Gastroesophageal sphincter (tissue), 3 donors: ENCODE results near the gene OR1D5.

Experiments
- POLR2AphosphoS5 ChIP-seq: sonication (generic); formaldehyde crosslinking; IDR thresholded peaks from one replicate; pipeline ENCODE4 v1.6.1; 2017; ENCODE audit warnings: antibody characterized with exemption
- TF ChIP-seq, protein P1 (sequence below), 4 experiments: fragments of 200-600 bp in 2 of 4; fragments of 450-650 bp in 2 of 4; sonication (generic) in 1 of 4; IDR thresholded peaks; one replicate each; pipeline ENCODE4 v1.5.1; 2017 to 2019; ENCODE audit warnings: antibody characterized with exemption in 4 of 4, mild to moderate bottlenecking in 2 of 4, moderate library complexity in 2 of 4

DNA sequence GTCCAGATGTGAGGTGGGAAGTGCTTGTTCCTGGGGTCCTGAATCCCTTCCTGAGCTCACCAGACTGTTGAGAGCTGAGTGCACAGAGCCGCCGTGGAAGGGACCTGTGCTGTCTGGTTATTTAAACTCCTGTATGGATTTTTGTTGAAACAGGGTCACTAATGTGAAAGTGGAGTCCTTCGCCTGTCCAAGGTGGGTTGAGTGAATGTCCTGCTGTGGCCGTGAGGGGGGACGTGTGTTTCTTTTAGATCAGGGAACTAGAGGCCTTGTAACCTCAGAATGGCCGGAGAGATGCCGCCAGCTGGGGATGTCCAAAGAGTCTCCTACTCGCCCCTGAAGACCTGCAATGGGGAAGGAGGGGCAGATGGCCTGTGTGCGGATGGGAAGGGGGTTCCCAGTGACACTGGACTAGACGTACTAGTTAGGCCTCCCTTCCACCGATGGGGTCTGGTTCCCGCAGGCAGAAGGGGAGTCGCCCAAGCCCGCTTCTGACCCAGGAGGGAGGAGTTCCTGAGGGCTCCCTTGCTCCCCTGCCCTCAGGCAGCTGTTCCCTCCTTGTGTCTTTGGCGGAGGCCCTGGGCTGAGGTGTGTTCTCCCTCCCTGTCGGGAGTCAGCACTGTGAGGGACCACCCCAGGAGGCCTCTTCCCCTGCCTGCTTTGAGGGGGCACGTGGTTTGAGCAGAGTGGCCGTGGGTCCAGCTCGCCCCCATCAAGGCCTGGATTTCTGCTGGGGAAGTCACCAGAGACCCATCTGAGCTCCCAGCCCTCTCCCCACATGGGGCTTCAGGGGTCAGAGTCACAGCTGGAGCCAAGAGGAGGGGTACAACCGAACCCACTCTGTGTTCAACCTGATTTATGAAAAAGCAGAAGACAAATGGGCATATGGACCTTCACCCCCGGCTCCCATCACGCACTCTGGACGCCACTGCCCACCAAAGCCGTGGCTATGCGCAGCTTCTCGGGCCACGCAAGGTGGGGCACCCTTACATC is 30.9 kb downstream of the OR1D5 start:
- TF ChIP-seq, protein P1, sequence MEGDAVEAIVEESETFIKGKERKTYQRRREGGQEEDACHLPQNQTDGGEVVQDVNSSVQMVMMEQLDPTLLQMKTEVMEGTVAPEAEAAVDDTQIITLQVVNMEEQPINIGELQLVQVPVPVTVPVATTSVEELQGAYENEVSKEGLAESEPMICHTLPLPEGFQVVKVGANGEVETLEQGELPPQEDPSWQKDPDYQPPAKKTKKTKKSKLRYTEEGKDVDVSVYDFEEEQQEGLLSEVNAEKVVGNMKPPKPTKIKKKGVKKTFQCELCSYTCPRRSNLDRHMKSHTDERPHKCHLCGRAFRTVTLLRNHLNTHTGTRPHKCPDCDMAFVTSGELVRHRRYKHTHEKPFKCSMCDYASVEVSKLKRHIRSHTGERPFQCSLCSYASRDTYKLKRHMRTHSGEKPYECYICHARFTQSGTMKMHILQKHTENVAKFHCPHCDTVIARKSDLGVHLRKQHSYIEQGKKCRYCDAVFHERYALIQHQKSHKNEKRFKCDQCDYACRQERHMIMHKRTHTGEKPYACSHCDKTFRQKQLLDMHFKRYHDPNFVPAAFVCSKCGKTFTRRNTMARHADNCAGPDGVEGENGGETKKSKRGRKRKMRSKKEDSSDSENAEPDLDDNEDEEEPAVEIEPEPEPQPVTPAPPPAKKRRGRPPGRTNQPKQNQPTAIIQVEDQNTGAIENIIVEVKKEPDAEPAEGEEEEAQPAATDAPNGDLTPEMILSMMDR (IDR thresholded peaks at IDR 0.05) = no peak
- TF ChIP-seq POLR2AphosphoS5 = no peak
